CD4-positive, alpha-beta T cell treated with Interleukin-6 for 4 hours (primary cell): ENCODE measurements around the gene GEMIN7.
"Not testable (repeated sequence)": the region's sequence is repeated elsewhere in the genome, so short reads cannot be mapped to it uniquely, and the experiment has no call there.

ENCODE experiments used
- DNase-seq: peaks from one replicate; pipeline ENCODE4 v3.0.0-alpha.2; 2020; ENCODE audit warnings: mixed read lengths

GEMIN7 gene

DNA sequence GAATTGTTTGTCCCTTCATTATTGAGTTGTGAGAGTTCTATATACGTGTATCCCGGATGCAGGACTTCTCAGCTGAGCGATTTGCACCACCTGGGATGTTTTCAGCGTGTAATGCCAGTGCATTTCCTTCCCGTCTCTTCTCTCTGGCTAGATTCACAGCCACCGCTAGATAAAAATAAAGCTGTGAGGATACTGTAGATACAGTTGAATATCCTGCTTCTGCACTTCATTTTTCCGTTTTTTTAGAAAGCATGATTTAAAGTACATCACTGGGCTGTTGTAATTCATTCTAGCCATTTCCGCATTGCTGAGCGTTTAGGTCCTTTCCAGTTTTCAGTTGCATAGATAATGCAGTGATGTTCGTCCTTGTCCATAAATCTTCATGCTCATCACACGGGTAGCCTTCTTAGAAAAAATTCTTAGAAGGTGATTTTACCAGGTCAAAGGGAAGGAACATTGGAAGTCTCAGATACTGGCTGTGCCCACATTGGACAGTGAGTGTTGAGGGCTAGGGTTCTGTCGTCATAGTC is 28.6 kb downstream of the GEMIN7 start:
- DNase-seq, result no peak

DNA sequence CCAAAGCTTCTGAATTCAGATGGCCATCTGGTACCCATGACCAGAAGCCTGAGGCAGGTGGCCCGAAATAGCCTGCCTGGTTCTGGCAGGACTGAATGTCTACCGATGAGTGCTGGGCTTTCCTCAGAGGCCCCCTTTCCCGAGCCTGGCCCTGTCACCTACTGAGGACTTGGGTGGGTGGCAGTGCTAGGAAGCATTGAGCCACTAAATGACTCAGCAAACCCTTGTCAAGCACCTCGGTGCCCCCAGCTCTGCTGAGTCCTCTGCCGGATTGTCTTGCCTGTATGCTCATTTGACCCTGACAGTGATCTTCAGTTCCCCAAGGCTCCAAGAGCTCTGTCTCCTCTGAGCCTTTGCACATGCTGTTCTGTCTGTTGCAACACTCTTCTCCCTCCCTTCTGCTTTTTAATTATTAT is 31.8 kb downstream of the GEMIN7 start:
- DNase-seq, result no peak

DNA sequence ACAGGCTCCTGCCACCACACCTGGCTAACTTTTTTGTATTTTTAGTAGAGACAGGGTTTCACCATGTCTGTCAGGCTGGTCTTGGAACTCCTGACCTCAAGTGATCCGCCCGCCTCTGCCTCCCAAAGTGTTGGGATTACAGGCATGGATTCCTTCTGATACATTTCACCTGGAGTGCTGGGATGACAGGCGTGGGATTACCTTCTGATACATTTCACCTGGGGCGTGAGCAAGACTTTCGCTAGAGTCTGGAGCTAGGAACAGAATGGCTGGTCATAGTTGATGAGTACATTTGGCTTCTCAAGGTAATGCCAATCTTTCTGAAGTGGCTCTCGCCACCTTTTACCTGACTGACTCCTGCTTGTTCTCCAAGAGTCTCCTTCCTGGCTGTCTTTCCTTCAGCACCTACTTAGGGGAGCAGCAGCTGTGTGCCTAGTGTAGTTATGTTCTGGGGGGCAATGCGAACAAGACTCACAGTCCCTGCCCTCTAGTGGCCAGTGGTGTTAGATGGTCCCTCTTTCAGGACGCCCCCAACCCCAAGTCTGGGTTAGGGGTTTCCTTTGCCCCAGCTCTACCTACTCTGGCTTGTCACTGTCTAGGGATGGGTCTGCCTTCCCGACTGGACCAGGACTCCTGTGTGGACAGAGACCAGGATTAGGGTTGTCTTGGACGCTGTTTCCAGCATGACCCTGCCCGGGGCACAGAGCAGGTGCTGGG is 33.2 kb downstream of the GEMIN7 start:
- no peak for DNase-seq

DNA sequence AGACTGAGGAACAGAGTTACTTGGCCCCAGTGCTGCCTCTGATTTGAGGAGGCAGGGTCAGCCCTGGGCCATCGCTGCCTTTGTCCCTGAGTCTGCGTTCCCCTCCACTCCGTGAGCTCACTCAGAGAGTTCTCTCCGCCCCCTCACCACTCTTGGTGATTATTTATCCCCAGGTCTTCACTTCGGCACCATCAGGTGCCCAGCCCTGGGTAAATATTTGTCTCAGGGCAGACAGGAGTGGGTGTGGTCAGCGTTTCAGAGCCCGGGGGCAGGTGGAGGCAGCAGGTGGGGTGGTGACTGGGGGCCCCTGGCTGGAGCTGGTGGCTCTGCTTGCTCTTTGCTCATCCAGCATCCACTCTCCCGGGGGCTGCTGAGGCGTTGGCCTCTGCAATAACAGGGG is 34.6 kb downstream of the GEMIN7 start:
- no peak for DNase-seq

DNA sequence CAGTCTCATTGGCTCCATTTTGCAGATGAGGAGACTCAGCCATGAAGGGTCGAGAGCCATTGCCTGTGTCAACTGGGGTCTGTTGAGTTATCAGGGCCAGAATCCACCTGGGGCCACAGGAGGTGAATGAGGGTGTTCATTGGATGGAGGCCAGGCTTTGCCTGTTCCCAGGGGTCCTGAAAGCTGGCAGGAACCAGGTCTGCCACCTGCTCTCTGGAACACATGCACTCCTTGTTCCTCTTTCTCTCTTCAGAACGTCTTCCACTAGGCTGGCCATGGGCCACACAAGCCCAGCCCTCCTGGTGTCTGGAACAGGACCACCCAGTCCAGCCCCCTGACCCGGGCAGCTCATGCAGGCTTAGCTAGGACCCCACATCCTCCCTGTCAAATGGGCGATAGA is 35.1 kb downstream of the GEMIN7 start:
- no peak for DNase-seq

DNA sequence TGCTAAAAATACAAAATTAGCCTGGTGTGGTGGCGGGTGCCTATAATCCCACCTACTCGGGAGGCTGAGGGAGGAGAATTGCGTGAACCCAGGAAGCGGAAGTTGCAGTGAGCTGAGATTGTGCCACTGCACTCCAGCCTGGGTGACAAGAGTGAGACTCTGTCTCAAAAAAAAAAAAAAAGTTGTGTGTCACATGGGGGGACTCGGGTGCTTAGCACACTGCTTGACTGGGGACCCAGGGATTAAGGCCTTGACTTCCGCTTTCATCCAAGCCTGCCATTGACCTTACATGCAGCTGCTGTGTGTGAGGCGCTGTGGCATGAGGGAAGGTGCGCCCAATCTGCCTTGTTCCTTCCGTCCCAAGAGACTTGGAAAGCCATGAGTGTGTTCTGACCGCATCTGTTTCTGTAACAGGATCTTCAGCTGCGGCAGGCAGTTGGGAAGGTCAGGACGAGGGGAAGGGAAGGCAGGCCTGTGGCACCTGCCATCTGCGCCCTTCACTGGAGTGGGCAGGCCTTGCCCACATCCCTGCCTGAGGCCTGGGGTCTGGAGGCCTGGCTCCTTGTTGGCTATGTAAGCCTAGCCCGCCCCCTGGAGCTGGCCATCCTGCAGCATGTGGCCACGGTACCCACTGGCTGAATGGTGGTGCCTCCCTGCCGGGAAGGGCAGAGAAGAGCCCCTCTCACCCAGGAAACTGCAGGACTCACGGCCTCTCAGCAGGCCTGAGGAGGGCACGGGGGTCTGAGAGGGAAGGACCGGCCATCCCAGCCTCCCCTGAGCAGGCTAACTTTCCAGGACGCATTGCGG is 37.0 kb downstream of the GEMIN7 start:
- no peak for DNase-seq

DNA sequence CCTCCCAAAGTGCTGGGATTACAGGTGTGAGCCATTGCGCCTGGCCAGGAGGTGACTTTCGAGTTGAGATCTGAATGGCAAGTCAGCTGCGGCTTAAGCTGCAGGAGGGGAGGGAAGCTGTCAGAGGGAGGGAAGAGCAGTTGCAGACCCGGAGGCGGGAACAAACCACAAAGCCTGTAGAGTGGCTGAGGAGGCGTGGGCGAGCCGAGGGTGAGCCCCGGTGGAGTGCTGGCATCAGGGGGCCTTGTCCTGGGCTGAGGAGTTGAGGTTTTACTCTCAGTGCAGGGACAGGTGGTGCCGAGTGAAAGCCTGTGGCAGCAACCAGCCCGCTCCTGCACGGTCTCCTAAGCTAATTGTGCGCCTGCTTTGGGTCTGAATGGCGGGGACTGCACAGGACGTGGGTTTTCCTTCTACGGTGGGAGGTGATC is 38.1 kb downstream of the GEMIN7 start:
- peak; percentile 61 for DNase-seq

DNA sequence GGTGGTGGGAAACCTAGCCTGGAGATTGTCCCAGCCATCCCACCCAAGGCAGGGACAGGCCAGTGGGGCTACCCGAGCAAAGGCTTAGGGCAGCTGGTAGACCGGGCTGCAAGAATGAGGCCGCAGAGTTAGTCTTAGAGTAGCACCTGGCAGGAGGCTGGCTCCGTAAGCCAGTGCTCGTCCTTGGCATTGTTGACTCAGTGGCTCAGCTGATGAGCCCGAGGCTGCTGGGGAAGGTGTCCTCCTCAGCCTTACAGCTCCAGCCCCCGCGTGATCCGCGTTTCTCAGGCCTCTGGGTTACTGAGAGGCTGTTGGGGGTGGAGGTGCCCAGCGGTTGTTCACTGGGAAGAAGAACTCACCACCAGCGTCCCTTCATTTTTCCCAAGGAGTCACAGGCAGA is 38.6 kb downstream of the GEMIN7 start:
- DNase-seq, result no peak

DNA sequence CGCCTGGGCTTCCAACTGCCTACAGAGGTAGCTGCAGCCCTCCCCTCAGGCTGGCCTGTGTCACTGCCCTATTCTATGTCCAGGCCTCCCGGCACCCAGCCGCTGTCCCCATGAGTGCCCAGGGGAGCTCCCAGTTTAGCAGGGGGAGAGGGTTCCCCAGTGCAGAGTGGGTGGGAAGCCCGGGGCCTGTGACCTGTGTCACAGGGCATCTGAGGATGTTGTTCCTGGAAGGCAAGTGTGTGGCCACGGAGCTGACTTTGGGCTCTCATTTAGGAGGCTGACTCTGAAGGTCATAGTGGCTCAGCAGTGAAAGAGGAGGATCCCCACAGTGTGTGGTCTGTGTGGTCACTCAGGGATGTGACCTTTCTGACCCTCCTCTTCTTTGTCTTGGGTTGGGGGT is 39.0 kb downstream of the GEMIN7 start:
- no peak for DNase-seq

DNA sequence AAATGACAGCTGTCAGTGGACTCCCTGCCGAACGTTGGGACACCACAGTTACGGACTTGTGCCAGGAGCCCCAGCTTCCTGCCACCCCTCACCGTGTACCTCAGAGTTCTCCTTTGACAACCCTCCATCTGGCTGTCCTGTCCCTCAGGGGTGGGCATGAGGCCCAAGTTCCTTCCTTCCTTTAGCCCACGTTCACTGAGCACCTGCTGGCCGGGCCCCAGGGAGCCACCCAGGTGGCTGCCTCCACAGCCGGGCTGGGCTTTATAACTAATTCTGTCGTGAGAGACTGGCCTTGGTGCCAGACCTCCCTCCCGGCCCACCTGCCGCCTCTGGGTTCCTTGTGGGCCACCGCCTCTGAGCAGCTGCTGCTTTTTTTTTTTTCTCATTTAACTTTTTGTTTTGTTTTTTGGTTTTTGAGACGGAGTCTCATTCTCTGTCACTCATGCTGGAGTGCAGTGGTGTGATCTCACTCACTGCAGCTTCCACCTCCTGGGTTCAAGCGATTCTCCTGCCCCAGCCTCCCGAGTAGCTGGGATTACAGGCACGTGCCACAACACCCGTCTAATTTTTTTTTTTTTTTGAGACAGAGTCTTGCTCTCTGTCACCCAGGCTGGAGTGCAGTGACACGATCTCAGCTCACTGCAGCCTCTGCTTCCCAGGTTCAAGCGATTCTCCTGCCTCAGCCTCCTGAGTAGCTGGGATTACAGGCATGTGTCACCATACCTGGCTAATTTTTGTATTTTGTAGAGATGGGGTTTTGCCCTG is 39.7 kb downstream of the GEMIN7 start:
- DNase-seq, result not testable (repeated sequence)

DNA sequence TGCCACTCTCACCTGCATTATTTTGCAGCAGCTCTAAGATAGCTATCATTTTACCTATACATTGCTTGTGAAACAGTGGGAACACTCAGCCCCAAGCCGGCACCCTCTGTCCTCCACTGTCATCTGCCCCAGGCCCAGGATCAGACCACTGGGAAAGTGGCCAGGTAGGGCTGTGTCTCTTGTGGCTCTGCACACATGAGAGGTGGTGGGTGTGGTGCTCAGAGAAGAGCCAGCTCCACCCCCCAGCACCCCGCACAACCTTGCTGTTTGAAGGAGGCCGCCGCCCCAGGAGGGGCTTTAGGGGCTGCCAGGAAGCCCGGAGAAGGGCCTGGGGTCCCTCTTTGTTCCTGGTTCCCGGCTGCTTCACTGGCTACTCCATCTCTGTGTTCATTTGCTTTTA is 40.5 kb downstream of the GEMIN7 start:
- no peak for DNase-seq

DNA sequence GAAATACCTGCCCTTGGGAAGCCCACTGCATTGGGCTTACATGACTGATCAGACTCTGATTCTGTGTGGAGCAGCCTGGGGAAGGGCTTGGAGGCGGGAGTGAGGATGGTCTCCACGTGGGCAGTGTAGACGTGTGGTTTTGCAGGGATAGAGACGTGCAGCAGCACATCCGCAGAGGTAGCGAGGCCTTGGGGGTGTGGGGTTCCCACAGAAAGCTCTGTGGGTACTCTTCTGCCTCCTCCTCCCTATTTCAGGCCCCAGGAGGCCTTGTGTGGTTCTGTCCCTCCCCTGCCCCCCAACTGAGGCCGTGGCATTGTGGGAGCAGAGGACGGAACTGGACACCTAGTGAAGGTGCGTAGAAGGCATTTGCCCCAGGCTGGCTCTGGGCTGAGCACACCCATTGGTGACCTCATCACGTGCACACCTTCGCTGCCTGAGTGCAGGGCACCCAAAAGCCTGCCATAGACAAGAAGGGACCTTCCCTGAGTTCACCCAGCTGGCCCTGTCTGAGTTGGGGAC is 42.8 kb downstream of the GEMIN7 start:
- DNase-seq, result no peak

DNA sequence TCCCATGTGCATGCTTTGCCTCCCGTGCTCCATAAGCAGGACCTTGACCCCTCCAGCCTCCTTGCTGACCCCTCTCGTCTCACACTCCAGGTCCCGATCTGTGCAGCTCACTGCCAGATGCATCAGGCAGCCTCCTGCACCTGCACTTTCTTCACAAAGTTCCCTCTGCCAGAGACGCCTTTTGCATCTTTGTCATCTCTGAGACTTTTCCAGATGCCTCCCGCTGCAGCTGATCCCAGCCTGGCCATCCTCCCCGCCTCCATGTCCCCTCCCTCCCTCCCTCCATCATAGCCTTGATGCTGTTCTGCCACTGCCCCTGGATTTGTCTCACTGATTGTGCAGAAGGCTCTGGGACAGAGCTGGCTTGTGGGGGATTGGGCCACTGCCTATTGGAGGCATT is 43.8 kb downstream of the GEMIN7 start:
- DNase-seq, result no peak

DNA sequence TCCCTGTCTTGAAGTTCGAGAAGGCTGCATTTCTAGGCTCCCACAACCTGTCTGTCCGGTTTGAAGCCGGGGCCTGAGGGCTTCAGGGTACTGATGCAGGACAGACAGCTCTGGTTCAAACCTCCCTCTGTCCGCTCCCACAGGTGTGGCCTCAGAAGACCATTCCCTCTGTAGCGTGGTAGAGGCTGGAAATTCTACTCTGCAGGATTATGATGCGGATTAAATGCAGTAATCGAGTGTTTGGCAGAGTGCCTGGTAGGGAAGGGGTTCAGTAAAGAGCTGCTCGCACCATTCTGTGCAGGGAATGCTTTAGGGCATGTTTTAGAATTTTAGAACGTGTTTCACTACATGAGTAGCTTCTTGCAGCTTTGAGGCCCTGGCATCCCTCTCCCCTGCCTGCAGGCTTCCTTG is 44.4 kb downstream of the GEMIN7 start:
- DNase-seq, result no peak

DNA sequence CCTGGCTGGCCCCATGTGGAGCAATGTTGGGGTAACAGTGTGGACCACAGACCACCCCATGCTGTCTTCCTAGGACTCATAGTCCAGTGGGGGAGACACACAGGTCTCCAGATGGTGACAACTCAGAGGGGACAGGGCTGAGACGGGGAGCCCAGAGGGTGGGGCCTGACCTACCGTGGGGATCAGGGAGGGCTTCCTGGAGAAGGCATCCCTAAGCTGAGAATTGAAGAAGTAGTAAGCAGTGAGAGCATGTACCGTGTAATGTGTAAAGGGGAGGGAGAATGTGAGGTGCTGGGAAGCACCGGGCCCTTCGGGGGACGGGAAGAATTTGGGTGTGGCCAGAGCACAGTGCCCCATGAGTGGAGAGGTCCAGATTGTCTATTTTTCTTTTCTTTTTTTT is 45.0 kb downstream of the GEMIN7 start:
- no peak for DNase-seq

DNA sequence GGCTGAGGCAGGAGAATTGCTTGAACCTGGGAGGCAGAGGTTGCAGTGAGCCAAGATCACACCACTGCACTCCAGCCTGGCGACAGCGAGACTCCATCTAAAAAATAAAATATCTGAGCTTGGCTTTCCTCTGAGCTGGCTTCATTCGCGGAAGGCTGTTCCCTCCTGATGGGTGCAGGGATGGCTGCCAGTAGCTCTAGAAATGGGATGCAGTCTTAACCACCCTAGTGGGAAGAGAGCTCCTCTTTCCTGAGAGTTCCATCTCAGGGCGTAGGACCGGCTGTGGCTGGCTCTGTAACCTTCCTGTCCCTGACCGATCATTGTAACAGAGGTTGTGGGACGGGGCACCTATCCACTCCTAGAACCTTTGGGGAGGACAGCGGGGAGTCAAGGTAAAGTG is 46.3 kb downstream of the GEMIN7 start:
- DNase-seq, result no peak

DNA sequence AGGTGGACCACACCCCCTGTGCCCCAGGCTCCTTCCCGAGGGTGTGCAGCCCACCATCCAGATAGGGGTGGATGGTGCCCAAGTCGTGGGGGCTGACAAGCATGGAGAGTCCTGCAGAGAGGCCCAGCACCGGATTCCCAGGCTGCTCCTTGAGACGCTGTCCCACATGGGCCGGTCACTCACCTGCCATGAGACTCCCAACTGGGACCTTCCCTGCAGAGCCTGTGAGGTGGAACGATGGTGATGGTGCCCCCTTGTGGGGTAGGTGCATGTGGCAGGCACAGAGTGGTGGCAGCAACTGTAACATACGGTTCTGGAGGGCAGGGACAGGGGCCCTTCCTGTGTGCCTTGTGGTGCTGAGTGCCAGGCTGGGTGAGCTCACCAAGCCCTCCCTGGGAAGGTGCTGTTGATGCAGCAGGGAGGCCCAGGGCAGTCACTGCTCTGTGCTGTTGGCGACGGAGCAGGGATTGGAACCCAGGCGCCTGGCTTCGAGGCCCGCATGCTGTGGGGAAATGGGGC is 47.0 kb downstream of the GEMIN7 start:
- DNase-seq, result peak; percentile 77

DNA sequence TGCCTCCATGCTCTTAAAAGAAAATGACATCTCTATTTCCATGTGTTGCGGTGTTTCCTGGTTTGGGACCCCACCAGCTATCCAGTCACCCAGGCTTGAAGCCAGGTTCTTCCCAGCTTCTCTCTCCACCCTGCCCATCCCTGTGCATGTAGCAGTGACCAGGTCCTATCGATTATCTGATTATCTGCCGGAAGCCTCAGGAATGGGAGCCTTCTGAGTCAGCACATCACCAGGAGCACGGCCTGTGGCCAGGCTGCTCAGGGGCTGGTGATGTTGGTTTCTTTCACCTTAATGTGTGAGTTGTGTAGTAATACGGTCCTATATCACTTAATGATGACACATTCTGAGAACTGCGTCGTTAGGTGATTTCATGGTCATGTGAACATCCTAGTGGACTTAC is 47.6 kb downstream of the GEMIN7 start:
- DNase-seq, result no peak

DNA sequence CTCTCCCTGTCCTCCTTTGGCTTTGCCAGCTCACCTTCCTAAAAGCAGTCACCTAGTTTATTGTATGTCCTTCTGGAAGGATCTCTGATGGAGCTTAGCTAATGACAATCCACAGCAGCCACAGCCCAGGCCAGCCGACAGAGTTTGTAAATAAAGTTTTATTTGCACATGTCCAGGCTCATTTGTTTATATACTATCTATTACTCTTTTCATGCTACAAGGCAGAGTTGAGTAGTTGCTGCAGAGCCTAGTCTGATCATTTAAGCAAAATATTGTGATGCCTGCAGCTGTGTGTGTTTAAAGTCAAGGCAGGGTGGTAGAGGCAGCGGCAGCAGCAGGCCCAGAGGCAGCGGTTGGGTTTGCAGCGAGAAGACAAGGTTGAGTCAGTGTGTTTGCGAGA is 49.1 kb downstream of the GEMIN7 start:
- no peak for DNase-seq

DNA sequence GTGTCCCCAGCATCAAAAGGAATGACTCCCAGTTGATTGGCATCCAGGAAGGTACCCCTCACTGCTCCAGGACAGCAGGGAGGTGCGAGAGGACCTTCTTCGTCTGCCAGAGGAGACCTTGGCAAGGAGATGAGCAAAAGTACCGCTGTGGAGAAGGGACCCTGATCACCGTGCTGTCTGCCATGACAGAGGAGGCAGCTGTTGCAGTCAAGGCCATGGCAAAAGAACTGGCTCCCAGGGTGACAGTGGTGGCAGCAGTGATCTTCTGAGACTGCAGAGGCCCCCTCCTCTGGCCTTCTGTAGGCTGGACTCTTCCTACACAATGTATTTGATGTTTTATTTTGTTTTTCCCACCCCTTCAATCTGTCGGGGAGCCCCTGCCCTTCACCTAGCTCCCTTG is 49.7 kb downstream of the GEMIN7 start:
- DNase-seq, result no peak

DNA sequence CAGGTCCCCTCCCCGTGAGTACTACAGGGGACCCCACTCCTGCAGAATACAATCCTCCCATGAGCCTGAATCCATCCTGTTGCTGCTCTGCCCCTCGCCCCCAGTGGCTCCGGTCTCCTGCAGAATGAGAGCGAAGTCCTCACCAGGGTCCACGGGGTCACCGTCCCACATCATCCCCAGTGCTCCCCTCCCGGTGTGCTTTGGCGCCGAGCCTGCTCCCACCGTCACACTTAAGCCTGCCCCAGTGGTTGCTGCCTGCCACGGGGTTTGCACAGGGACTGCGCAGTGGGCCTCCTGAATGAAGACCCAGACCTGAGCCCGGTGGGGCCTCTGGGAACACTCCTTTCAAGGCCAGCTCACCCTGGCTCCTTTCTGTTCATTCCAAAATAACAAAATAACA is 51.2 kb downstream of the GEMIN7 start:
- DNase-seq, result no peak

DNA sequence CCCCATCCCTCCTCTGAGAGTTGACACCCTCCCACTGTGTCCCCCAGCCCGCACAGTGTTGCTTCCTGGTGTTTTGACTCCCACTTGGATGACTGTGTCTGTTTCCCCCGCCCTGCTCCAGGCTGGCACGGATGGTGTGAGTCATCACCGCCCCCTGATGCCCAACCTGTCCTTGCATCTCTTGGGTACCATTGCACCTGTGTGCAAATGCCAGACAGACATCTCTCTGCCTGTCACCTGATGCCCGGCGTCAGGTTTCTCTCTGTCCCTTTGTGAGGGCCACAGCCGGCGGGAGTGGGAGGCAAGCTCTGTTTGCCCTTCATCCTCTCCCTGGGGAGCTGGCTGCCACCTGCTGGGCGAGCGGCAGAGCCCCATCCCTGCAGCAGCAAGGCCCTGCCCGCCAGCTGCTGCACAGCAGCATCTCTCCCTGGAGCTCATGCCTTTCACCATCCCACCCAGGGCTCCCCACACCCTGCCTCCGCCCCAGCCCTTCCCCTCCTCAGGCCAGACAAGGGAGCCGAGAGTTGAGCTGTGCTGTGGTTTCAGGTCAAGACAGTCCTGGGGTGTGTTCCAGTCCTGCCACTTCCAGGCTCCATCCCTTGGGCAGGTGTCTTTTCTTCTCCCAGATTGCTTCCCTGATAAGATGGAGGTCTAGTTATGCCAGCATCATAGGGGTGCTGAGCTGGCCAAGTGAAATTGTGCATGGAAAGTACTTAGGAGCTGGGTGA is 52.0 kb downstream of the GEMIN7 start:
- no peak for DNase-seq
